ENCODE results near the gene AXIN1. TPM values are rescaled to one million over a fixed set of nuclear protein-coding genes. Genes with fewer than 3 reads are reported as not detected.
"Not testable (repeated sequence)": the region's sequence is repeated elsewhere in the genome, so short reads cannot be mapped to it uniquely, and the experiment has no call there.

The AXIN1 gene
- total RNA-seq, 2 experiments from 2014 or later: 20.0 to 23.8 TPM

DNA sequence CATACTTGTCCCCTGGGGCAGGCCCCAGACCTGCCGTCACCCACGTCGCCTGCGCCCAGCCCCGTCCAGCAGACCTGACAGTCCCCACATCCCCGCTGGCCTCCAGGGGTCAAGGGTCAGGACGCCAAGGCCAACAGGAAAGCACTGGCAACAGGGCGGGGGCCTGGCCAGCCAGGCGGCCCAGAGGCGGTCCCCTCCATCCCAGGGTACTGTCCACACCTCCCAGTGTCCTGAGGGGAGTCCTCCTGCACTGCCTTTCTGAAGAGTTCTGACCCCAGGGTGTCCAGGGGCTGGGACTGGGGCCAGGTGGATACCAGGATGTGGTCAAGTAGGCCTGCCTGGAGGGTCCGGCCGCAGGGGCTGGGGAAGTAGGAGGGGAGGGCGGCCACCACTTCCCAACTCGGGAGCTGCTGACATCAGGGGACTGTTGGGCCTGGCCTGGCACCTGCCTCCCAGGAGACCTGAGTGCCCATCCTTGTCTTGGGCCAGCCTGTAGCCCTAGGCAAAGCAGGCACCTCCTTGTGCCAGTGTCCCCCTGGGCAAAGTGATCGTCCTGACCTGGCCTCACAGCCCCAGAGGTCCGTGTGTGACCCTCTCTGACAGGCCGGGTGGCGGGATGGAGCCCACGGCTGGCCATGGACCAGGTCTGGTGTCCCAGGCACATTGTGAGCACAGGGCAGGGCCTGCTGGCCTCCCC, 6.7 kb upstream of the AXIN1 start:
- no peak overlapping the region for H3K27ac Mint-ChIP-seq
- POLR2A ChIA-PET: no interaction called here
- no peaks in the 10 kb centered on the region for H3K36me3 Mint-ChIP-seq (ENCODE audit: low read depth)
- H3K4me1 Mint-ChIP-seq: peaks cover 16% of the 10 kb centered on the region
- CTCF ChIA-PET: no interaction called here
- no peak for DNase-seq
- no peaks in the 10 kb centered on the region for H3K9me3 Mint-ChIP-seq (ENCODE audit: low read depth)
- intact Hi-C loops (cut with DNase I, micrococcal nuclease): no loop called here
- H3K27me3 Mint-ChIP-seq: peaks cover 5% of the 10 kb centered on the region
- H3K4me3 Mint-ChIP-seq: no peak overlapping the region
- no peak for ATAC-seq

DNA sequence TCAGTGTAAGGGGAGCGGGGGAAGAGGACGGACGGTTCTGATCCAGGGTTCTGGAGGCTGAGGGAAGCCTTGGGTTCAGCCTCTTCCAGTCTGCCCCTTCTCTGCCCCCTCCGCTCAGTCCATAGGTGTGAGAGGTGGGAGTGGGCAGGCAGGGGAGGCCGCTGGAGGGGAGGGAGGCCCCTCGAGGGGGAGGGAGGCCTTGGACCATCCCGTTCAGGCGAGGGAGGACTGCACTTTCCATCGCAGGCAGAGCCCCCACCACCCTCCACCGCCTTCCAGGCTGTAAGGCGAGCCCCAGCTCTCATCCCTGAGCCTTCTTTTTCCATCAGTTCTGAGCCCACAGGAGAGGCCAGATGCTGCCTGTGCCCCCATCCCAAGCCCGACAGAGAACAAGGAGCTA, 4.2 kb upstream of the AXIN1 start:
- Mint-ChIP-seq H3K27ac (no peak overlapping the region), H3K4me3 (no peak overlapping the region), H3K4me1 (peaks cover 18% of the 10 kb centered on the region), H3K9me3 (ENCODE audit: low read depth) (no peaks in the 10 kb centered on the region), H3K36me3 (ENCODE audit: low read depth) (no peaks in the 10 kb centered on the region), H3K27me3 (no peaks in the 10 kb centered on the region)
- intact Hi-C loops (cut with DNase I, micrococcal nuclease): no loop called here
- DNase-seq (no peak), ATAC-seq (no peak)
- ChIA-PET POLR2A (no interaction called here), CTCF (interaction anchor here (0.8 kb wide), 1 partner anchor 175 kb away, joined by 3 read pairs; no protein-coding TSS in a partner anchor)

DNA sequence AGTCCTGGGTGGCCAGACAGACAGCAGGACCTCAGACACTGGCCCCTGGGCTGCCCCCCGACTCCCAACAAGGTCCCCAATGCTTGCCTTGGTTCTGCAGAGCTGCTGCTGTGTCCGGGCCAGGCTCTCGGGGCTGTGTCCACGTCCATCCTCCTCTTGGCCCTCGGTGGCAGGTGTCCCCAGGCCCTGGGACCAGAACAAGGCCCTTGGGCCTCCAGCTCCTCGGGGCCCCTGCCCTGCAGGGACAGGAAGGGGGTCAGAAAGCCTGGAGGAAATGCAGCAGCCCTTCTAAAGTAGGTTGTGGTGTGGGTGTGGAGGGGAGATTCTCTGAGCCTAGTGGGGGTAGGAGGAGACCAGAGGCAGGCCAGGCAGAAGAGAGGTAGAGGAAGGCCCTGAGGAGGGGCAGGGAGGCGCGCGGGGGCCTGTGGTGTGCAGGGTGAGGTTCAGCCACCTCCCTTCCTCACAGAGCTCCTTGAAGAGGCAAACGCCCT, 2.5 kb upstream of the AXIN1 start:
- peaks cover 28% of the 10 kb centered on the region for H3K4me1 Mint-ChIP-seq
- ChIA-PET POLR2A (interaction anchor here (0.6 kb wide), 1 partner anchor 217 kb away, joined by 3 read pairs; no protein-coding TSS in a partner anchor), CTCF (interaction anchor here (0.6 to 1.3 kb wide), 4 partner anchors 8 to 251 kb away, joined by 3 to 4 read pairs (median 4); partner anchors contain the start of gene FAM234A)
- DNase-seq: peak; percentile 31
- H3K36me3 Mint-ChIP-seq (ENCODE audit: low read depth): peaks cover 1% of the 10 kb centered on the region
- intact Hi-C loops (cut with DNase I, micrococcal nuclease): no loop called here
- no peak overlapping the region for H3K4me3 Mint-ChIP-seq
- ATAC-seq: no peak
- no peaks in the 10 kb centered on the region for H3K9me3 Mint-ChIP-seq (ENCODE audit: low read depth)
- no peaks in the 10 kb centered on the region for H3K27me3 Mint-ChIP-seq
- H3K27ac Mint-ChIP-seq: peak overlapping the region; percentile 55

DNA sequence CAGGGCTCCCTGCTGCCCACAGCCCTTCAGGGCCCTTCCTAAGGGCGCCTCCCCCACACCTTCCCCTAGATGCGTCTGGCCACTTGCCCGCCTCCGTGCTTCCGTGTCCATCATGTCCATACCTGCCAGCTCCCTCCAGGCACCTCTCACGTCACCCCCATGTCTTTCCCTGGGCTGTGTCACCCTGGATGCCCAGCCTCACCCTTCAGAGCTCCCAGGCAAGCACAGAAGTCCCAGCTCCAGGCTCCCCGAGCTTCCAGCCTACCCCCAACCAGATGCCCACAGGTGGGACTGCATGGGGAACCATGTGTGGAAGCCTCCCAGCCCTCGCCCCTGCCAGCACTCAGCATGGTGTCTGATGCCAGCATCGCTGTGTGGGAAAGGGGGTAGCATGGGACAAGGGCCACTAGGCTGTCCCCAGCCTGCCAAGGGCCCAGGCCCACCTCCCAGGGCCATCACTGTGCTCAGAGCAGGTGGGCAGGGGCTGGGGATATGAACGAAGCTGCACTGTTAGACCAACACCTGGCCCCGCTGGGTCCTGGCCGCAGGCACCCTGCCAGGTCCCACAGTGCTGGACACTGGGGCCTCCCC, 1.9 kb upstream of the AXIN1 start:
- intact Hi-C loops (cut with DNase I, micrococcal nuclease): no loop called here
- H3K27me3 Mint-ChIP-seq: no peaks in the 10 kb centered on the region
- H3K4me1 Mint-ChIP-seq: peaks cover 34% of the 10 kb centered on the region
- H3K4me3 Mint-ChIP-seq: peak overlapping the region; percentile 11
- no peak overlapping the region for H3K27ac Mint-ChIP-seq
- ATAC-seq (no peak), DNase-seq (no peak)
- H3K36me3 Mint-ChIP-seq (ENCODE audit: low read depth): peaks cover 3% of the 10 kb centered on the region
- no peaks in the 10 kb centered on the region for H3K9me3 Mint-ChIP-seq (ENCODE audit: low read depth)
- POLR2A ChIA-PET: interaction anchor here (1.0 kb wide), 1 partner anchor 119 kb away, joined by 4 read pairs; the partner anchor contains the start of gene FAM234A
- CTCF ChIA-PET: interaction anchor here (0.6 to 1.3 kb wide), 3 partner anchors 9 to 250 kb away, joined by 3 to 4 read pairs (median 3); no protein-coding TSS in a partner anchor

DNA sequence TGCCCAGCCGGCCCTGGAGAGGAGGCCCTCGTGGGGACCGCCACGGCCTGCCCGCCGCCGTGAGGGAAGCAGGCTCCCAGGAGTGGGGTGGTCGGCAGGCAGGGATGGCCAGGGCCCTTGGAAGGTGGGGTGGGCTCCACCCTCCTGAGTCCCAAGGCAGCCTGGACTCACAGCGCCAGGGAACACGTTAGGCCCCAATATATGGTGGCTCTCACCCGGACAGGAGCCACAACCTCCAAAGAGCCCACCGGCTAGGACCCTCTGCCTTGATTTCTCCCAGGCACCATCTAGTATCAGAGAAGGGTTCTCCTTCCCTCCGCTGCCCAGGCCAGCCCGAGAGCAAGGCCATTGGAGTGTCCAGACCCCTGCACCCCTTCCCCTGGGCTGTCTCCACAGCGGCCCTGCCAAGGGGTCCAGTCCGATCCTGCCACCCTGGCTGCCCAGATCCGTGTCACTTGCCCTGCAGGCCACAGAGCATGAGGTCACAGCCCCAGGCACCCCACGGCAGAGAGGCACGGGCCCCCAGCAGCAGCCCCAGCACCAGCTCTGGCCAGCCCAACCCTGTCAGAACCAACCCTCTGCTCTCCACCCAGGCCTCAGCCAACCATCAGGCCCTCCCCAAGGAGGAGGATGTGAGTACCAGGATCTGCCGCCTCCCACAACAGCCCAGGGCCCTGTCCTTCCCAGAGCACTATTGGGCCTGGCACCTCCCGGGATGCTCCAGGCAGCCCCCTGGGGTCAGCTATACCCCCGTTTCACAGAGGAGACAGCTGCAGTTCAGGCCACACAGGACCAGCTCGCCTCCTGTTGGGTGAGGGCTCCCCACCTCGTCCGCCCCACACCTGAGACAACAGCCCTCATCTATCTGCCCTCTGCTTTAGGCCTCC, 1.1 kb upstream of the AXIN1 start:
- Mint-ChIP-seq H3K27me3 (no peaks in the 10 kb centered on the region), H3K36me3 (ENCODE audit: low read depth) (peaks cover 4% of the 10 kb centered on the region), H3K4me3 (peak overlapping the region; percentile 11), H3K27ac (no peak overlapping the region), H3K9me3 (ENCODE audit: low read depth) (no peaks in the 10 kb centered on the region), H3K4me1 (peaks cover 38% of the 10 kb centered on the region)
- DNase-seq: peak; percentile 28
- ATAC-seq: no peak
- intact Hi-C loops (cut with DNase I, micrococcal nuclease): loop anchor here (1.0 to 2.0 kb wide), 7 partner anchors 17 to 617 kb away; partner anchors contain the start of genes LMF1 (in 1 of the 2), MRPL28 (in 1 of the 2), NPRL3 (in 1 of the 2) and POLR3K (in 1 of the 2)
- ChIA-PET POLR2A (interaction anchor here (0.5 to 1.0 kb wide), 2 partner anchors 119 to 138 kb away, joined by 3 to 4 read pairs (median 3); partner anchors contain the start of gene FAM234A), CTCF (no interaction called here)

DNA sequence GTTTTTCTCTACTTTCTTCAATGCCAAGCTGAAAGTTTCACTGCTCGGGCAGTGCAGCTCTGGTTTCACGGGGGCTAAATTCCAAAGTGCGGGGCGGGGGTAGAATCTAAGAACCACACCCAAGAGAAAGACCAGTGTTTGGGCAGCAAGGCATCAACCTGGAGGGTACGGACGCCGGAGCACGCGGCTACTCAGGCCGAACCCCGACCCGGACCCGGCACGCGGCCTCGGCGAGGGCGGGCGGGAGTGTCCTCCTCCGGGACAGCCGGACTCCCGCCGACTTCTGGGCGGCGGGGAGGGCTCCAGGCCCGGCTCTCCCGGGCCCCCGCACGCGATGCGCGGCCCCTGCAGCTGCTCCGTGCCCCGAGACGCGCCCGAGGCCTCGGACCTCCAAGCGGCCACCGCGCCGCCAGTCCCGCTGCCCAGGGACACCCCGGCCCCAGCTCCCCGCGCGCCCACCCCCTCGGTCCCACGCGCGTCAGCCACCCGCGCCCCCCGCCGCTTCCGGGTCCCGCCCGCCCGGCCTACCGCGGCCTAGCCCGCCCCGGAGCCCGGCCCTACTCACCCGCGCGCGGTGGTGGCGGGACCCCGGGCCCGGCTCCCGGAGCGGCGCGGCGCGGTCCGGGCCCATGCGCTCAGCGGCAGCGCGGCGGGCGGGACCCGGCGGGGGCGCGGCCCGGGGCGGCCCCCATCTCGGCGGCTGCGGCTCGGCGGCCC, 561 bp downstream of the AXIN1 start:
- Mint-ChIP-seq H3K9me3 (ENCODE audit: low read depth) (no peaks in the 10 kb centered on the region), H3K4me1 (peaks cover 52% of the 10 kb centered on the region), H3K27ac (peak overlapping the region; percentile 79), H3K4me3 (peak overlapping the region; percentile 80), H3K36me3 (ENCODE audit: low read depth) (peaks cover 10% of the 10 kb centered on the region), H3K27me3 (no peaks in the 10 kb centered on the region)
- DNase-seq: peak; percentile 51
- peak; percentile 27 for ATAC-seq
- ChIA-PET POLR2A (interaction anchor here (0.5 kb wide), 1 partner anchor 13 kb away, joined by 5 read pairs; no protein-coding TSS in a partner anchor), CTCF (interaction anchor here (0.6 to 1.9 kb wide), 2 partner anchors 14 to 122 kb away, joined by 3 to 4 read pairs; no protein-coding TSS in a partner anchor)
- intact Hi-C loops (cut with DNase I, micrococcal nuclease): loop anchor here (1.0 to 2.0 kb wide), 13 partner anchors 18 to 619 kb away; partner anchors contain the start of genes CAPN15 (in 1 of the 2), CHTF18 (in 1 of the 2), DECR2 (in 1 of the 2) and LMF1 (in 1 of the 2)

DNA sequence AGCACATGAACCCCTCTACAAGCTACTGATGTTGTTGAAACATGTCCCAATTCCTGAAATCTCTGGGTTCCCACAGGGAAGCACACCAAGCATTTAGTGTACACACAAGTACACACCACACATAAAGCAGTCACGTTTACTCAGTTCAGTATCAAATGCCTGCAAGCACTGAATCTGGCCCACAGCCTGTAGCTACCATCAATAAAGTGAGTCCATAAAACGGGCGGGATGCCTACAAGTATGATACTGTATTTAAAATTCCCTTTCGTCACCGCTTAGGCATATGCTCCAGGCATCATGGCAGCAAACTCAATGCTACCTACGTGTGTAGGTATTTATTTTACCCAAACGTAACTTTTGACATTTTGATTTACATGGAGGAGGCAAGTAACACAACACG, 2.3 kb downstream of the AXIN1 start:
- CTCF ChIA-PET: interaction anchor here (0.6 to 1.6 kb wide), 4 partner anchors 12 to 140 kb away, joined by 3 to 6 read pairs (median 4); no protein-coding TSS in a partner anchor
- DNase-seq: no peak
- no peaks in the 10 kb centered on the region for H3K27me3 Mint-ChIP-seq
- intact Hi-C loops (cut with DNase I, micrococcal nuclease): no loop called here
- no peak for ATAC-seq
- H3K9me3 Mint-ChIP-seq (ENCODE audit: low read depth): no peaks in the 10 kb centered on the region
- POLR2A ChIA-PET: interaction anchor here (1.4 kb wide), 1 partner anchor 115 kb away, joined by 3 read pairs; no protein-coding TSS in a partner anchor
- no peak overlapping the region for H3K27ac Mint-ChIP-seq
- peaks cover 19% of the 10 kb centered on the region for H3K36me3 Mint-ChIP-seq (ENCODE audit: low read depth)
- no peak overlapping the region for H3K4me3 Mint-ChIP-seq
- peaks cover 62% of the 10 kb centered on the region for H3K4me1 Mint-ChIP-seq

DNA sequence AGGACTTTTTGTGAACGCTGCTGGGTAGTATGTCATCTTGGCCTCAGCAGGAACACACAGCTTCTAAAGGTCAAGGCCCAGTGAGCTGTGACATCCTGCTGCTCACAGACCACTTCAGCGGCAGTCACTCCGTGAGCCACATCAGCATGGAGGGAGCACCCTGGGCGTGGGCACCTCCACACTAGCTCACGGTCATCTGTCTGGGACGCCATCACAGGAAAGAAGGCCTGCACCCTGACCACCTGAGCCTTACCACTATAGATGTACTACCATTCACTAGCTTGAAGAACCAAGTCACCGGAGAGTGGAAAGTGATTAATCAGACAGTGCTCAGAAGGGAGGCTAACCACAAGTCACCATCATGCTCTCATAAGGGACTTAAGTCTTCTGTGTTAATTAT, 3.3 kb downstream of the AXIN1 start:
- no peaks in the 10 kb centered on the region for H3K27me3 Mint-ChIP-seq
- H3K27ac Mint-ChIP-seq: no peak overlapping the region
- no peaks in the 10 kb centered on the region for H3K9me3 Mint-ChIP-seq (ENCODE audit: low read depth)
- DNase-seq (no peak), ATAC-seq (no peak)
- H3K4me1 Mint-ChIP-seq: peaks cover 63% of the 10 kb centered on the region
- H3K4me3 Mint-ChIP-seq: no peak overlapping the region
- intact Hi-C loops (cut with DNase I, micrococcal nuclease): no loop called here
- peaks cover 26% of the 10 kb centered on the region for H3K36me3 Mint-ChIP-seq (ENCODE audit: low read depth)
- ChIA-PET POLR2A (interaction anchor here (1.4 kb wide), 1 partner anchor 114 kb away, joined by 3 read pairs; no protein-coding TSS in a partner anchor), CTCF (interaction anchor here (0.6 to 1.6 kb wide), 3 partner anchors 9 to 13 kb away, joined by 3 to 6 read pairs (median 5); no protein-coding TSS in a partner anchor)

DNA sequence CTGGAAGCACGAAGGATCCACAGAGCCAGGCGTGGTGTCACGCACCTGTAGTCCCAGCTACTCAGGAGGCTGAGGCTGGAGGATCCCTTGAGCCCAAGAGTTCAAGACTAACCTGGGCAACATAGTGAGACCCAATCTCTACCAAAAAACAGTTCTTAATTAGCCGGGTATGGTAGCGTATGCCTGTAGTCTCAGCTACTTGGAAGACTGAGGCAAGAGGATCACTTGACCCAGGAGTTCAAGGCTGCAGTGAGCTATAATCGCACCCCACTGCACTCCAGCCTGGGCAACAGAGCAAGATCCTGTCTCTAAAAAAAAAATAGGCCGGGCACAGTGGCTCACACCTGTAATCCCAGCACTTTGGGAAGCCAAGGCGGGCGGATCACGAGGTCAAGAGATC, 4.0 kb downstream of the AXIN1 start:
- POLR2A ChIA-PET; ATAC-seq; H3K27me3 Mint-ChIP-seq; intact Hi-C loops (cut with DNase I, micrococcal nuclease); DNase-seq; H3K4me3 Mint-ChIP-seq; H3K27ac Mint-ChIP-seq; H3K9me3 Mint-ChIP-seq (ENCODE audit: low read depth): not testable (repeated sequence)
- CTCF ChIA-PET: interaction anchor here (0.6 kb wide), 2 partner anchors 8 to 22 kb away, joined by 3 read pairs; no protein-coding TSS in a partner anchor
- Mint-ChIP-seq H3K4me1 (peaks cover 60% of the 10 kb centered on the region), H3K36me3 (ENCODE audit: low read depth) (peaks cover 28% of the 10 kb centered on the region)

DNA sequence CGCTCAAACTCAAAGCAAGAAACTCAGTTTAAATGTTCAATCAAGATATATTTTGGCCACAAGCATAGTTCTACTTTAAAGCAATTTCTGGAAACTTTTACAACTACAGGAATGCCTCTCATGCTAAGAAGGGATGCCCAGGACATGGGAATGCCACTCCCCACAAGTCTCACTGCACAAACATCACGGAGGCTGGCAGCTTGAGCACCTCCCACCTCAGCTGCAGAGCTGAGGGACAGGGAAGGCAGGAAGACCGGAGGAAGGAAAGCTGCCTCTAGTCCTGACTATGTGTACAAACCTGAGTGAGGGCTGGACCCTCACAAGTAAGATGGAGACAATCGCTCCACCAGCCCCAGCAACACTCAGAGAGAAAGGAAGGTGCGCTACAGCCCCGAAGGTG, 5.3 kb downstream of the AXIN1 start:
- intact Hi-C loops (cut with DNase I, micrococcal nuclease): no loop called here
- Mint-ChIP-seq H3K4me1 (peaks cover 70% of the 10 kb centered on the region), H3K36me3 (ENCODE audit: low read depth) (peaks cover 32% of the 10 kb centered on the region), H3K9me3 (ENCODE audit: low read depth) (no peaks in the 10 kb centered on the region), H3K27ac (peak overlapping the region; percentile 26), H3K4me3 (no peak overlapping the region), H3K27me3 (no peaks in the 10 kb centered on the region)
- DNase-seq (no peak), ATAC-seq (no peak)
- ChIA-PET POLR2A (no interaction called here), CTCF (interaction anchor here (1.1 kb wide), 1 partner anchor 18 kb away, joined by 3 read pairs; no protein-coding TSS in a partner anchor)

All from activated CD4-positive, alpha-beta T cell treated with anti-CD3 and anti-CD28 coated beads for 36 hours (primary cell).